ENCODE data around the gene DCANP1.
"Not testable (repeated sequence)": the region's sequence is repeated elsewhere in the genome, so short reads cannot be mapped to it uniquely, and the experiment has no call there.

The DCANP1 gene

GRCh38 chr5:135447298-135447929, at the start of gene DCANP1:
Gene DCANP1, minus strand, starts transcription at chr5:135447348. Its CDS starts 240 bp downstream, at chr5:135447108.
- FAIRE-seq (no peak), DNase-seq (ENCODE audit: low spot score) (no peak)

DNA sequence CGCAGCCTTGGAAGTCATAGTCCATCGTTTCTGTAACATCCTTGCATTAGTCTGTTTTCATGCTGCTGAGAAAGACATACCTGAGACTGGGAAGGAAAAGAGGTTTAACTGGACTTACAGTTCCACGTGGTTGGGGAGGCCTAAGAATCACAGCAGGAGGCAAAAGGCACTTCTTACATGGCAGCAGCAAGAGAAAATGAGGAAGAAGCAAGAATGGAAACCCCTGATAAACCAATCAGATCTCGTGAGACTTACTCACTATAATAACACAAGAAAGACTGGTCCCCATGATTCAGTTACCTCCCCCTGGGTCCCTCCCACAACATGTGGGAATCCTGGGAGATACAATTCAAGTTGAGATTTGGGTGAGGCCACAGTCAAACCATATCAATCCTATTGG, 48.4 kb upstream of the DCANP1 start:
- not testable (repeated sequence) for FAIRE-seq; DNase-seq (ENCODE audit: low spot score)

- FAIRE-seq (no peak), DNase-seq (ENCODE audit: low spot score) (no peak)
These were observed 47.0 kb upstream of the DCANP1 start for GRCh38 chr5:135494196-135494595.

DNA sequence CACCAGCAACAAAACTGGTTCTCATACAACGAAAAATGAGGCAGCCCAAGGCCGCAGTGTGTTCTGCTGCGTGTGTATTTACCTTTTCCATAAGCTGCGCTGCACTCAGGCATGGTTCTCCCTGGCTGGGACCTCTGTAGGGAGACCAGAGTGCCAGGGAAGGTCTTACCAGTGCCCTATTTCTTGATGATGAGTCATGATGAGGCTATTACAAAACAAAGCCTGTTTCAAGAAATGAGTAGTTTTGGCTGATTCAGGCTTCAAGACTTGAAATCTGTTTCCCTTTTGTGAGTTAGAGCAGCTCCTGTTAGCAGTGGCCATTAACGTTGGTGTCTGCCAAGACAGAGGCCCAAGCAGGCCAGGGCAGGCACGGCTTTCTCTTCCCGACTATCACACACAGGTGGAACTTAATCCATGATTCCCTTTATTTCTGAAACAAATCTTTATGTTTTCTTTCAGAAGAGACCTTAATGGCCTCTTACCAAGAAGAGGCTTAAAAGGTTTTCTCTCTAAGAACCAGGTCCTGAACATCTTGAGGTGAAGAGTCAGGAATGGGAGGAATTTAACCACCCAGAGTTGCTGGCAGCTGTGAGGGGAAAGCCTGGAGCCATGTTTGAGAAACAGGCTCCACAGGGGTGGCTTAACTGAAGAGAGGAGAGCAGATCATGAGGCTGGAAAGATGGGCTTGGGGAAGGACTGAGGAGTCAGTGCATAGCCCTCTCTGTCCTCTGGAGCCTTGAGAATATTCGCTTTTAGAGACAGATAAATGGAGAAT, 46.4 kb upstream of the DCANP1 start:
- peak; percentile 17 for DNase-seq (ENCODE audit: low spot score)
- FAIRE-seq, result no peak

- DNase-seq (ENCODE audit: low spot score) (no peak), FAIRE-seq (no peak)
These were observed 45.1 kb upstream of the DCANP1 start for GRCh38 chr5:135492319-135492626.

GRCh38 chr5:135491552-135492318, 44.6 kb upstream of the DCANP1 start:
- DNase-seq (ENCODE audit: low spot score) (no peak), FAIRE-seq (no peak)

GRCh38 chr5:135491038-135491551, 43.9 kb upstream of the DCANP1 start:
- DNase-seq (ENCODE audit: low spot score) (no peak), FAIRE-seq (no peak)

GRCh38 chr5:135490245-135491037, 43.3 kb upstream of the DCANP1 start:
- FAIRE-seq, result no peak
- DNase-seq (ENCODE audit: low spot score), result no peak

DNA sequence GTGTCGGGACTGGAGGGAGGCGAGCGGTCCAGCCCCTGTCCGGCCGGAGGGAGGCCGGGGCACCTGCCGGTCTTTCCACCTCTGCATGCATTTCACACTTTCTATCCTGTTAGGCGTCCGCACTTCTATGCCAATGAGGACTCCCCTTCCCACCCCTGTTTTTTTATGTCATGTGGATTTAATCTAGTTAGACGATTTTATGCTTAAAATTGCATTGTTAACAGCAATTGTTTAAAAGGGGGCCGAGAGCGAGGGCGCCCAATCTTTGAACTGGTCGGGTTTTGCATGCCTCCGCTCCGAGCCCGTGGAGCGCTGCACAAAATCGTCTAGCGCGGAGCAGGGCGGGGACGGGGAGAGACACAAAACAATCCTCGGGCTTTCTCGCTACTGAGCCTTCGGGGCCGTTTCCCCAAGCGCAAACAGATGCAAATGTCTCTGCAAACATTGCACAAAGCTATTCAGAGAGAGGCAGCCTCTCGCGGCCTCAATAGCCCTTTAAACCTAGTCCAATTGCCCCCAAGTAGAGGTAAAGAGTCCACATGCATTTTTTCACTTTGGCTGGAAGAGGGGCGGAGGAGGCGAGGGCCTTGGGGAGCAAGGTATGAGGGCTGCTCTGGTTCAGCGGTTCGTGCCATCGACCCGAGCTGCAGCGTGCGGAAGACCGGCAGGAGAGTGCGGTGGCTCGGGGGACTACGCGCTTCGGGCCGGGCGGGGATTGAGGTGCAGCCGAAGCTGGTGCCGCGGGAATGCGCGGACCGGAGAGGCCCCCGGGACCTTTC, 42.5 kb upstream of the DCANP1 start:
- DNase-seq (ENCODE audit: low spot score), result no peak
- FAIRE-seq, result no peak

DNA sequence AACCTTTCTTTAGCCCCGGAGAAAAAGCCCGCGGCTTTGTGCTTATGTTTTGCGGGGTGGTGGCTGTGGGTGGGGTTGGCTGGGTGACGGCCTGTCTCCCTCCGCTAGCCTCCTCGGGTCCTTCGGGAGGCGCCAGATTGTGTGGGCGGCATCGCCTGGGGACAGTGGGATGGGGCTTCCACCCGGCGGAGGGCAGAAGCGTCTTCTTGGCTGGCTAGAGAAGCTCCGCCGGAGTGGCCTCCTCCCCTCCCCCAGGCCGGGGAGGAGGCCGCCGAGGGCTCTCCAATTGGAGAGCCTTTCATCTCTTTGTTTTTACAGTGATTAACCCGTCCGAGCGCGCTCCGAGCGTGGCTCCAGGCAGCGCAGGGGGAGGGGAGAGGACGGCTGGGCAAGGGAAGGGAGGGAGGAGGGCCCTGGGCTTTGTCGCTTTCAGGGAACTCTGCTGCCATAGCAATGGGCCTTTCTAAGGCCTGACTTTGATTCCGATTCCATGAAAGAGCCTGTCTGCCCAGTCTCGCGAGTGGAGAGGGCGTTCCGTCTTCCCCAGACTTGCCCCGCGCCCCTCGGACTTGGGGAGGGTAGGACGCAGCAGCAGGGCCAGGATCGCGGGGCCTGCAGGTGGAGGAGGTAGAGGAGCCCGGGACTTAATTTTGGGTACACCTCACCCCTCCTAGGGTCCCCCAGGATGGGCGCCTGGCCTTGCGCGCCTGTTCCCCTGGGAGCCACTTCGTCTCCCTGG, 41.7 kb upstream of the DCANP1 start:
- FAIRE-seq (no peak), DNase-seq (ENCODE audit: low spot score) (peak; percentile 21)

GRCh38 chr5:135487839-135488514, 40.8 kb upstream of the DCANP1 start:
- FAIRE-seq (no peak), DNase-seq (ENCODE audit: low spot score) (no peak)

DNA sequence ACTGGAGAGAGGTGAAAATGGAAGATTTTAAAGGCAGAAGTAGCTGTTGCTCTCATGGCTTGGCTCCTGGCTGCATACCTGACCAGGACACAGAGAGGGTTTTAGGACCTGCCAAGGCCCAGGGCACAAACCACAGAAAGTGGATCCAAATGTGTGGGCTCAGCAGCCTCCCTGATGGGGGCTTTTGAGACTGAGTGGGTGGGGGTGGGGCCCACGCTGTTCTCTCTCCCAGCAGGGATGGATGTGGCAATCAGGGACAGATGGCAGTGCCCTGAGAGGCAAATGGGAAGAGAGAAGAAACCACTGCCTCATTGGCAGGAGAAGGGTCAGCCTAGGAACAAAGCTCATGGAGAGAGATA, 39.9 kb upstream of the DCANP1 start:
- FAIRE-seq (no peak), DNase-seq (ENCODE audit: low spot score) (no peak)

- FAIRE-seq (no peak), DNase-seq (ENCODE audit: low spot score) (no peak)
These were observed 39.2 kb upstream of the DCANP1 start for GRCh38 chr5:135486131-135487036.

DNA sequence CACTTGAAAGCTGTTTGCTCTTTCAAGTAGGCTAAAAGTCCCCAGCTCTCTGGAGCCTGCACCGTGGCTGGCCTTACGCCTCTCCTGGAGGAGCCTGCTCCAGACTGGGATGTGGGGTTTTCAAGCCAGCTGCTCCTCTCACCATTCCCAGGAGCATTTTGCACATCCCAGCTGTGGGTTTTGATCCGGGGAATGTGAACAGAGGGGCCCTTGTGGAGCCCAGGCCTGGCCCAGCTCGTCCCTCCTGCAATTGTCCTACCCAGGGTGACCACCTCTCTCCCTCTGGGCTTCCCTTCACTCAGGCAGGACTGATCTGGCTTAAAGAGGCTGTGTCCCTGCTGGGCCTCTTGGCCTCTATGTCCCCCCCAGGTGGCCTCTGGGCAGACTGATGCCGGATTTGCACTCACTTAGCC, 37.5 kb upstream of the DCANP1 start:
- no peak for DNase-seq (ENCODE audit: low spot score)
- FAIRE-seq, result no peak

DNA sequence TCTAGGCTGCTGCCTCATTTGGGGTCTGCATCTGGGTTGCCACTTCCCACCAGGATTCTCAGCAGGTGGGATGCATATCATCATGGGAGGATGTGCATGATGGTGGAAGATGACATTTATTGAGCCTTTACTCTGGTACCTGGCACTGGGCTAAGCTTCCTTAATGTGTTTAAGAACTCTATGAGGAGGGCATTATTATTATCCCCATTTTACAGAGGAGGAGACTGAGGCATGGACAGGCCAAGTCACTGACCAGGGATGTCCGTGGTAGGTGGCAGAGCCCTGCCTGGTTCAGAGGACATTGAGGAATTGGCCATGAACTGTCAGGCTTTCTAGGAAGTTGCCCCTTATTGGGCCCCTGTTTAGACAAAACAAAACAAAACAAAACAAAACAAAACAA, 36.1 kb upstream of the DCANP1 start:
- DNase-seq (ENCODE audit: low spot score) (no peak), FAIRE-seq (no peak)

DNA sequence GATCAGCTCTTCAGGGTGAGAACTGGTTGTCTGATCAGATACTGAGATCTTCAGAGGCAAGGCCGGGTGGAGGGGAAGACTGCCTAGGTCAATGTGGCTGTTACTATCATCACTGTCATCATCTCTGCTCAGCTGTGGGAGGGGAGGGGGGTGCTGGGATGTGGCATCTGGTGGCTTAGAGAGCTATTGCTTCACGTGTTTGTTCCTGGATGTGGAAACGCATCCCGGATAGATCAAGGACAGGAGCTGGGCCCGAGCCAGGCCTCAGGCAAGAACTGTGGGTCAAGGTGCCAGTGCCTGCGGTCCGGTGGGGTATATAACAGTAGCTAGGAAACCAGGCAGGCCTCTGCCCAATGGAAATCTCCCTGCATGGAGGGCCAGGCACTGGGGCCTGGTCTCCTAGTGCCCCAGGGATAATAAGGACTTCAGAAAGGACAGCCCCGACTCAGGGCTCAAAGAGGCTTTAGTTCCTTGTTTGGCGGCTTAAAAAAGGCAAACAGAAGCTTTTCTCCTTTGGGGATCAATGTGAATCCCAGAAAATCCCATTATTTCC, 35.3 kb upstream of the DCANP1 start:
- FAIRE-seq (no peak), DNase-seq (ENCODE audit: low spot score) (no peak)

DNA sequence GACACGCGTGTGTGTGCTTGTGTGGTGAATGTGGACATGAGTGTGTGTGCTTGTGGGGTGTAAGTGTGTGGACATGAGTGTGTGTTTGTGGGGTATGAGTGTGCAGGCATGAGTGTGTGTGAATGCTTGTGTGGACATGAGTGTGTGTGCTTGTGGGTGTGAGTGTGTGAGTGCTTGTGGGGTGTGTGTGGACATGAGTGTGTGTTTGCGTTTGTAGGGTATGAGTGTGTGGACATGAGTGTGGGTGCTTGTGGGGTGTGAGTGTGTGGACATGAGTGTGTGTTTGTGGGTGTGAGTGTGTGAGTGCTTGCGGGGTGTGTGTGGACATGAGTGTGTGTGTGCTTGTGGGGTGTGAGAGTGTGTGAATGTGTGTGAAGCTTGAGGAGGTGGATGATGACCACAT, 34.8 kb upstream of the DCANP1 start:
- no peak for DNase-seq (ENCODE audit: low spot score)
- no peak for FAIRE-seq

GRCh38 chr5:135481387-135481786, 34.2 kb upstream of the DCANP1 start:
- FAIRE-seq (no peak), DNase-seq (ENCODE audit: low spot score) (no peak)
